Measurements from ENCODE around the gene CDK15. TPM values are rescaled to one million over a fixed set of nuclear protein-coding genes. Genes with fewer than 3 reads are reported as not detected.

The CDK15 gene
- total RNA-seq, 1 experiment from 2014 or later, result not detected

DNA sequence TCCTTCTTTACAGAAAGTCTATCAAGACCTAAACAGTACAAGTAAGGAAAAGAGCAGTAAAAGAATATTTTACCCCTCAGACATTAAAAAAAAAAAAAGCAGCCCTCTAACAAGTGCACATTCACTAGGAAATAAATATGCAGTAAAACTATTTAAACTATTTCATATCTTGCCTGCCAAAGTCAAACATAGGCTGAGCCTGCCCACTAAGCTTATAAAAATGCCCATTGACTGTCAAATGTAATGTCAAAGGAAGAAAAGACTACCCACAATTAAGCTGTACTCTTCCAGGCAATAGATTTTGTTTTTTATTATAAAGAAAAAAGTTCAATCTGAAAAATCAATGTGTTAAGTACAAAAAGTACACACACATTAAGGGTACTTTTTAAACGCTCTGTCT, 37.4 kb upstream of the CDK15 start:
- Histone ChIP-seq H4K20me1 (ENCODE audit: insufficient read depth) (no peaks in the 10 kb centered on the region; the same call in 1 of the 2 replicates), H3K4me2 (no peak overlapping the region), H3F3A (ENCODE audit: insufficient read depth, low read depth) (0 out of 2 replicates have a peak, but pooled peaks cover 3% of the 10 kb centered on the region), H3K9me3 (ENCODE audit: insufficient read depth, low read depth) (no peaks in the 10 kb centered on the region), H3K4me3 (no peak overlapping the region), H3K27ac (no peak overlapping the region), H2AFZ (no peak overlapping the region), H3K4me1 (replicated peaks; ENCODE audit: insufficient read depth) (no peaks in the 10 kb centered on the region), H3K79me2 (ENCODE audit: low read depth) (peaks cover 12% of the 10 kb centered on the region), H3K9me2 (ENCODE audit: insufficient read depth) (no peaks in the 10 kb centered on the region), H3K36me3 (ENCODE audit: low read depth) (no peaks in the 10 kb centered on the region), H3K27me3 (ENCODE audit: insufficient read depth, low read depth) (no peaks in the 10 kb centered on the region)
- BruUV-seq (replicated peaks), result no TSS peak
- TF ChIP-seq CTCF (conservative IDR thresholded peaks at IDR 0.05) (no peak), EZH2 (IDR thresholded peaks at IDR 0.05; ENCODE audit: low read depth) (no peak)
- no peak for DNase-seq
- ChIA-PET CTCF (interaction anchor here (0.6 kb wide), 1 partner anchor 511 kb away, joined by 3 read pairs; no protein-coding TSS in a partner anchor), POLR2A (ENCODE audit: unreplicated experiment) (interaction anchor here (0.5 kb wide), 1 partner anchor 307 kb away, joined by 4 read pairs; no protein-coding TSS in a partner anchor)
- intact Hi-C loops (cut with micrococcal nuclease; ENCODE audit: unreplicated experiment), result no loop called here

GRCh38 chr2:201769666-201770373, 36.5 kb upstream of the CDK15 start:
- H3K36me3 ChIP-seq (ENCODE audit: low read depth), result no peaks in the 10 kb centered on the region
- H3K27ac ChIP-seq, result no peak overlapping the region
- ChIA-PET CTCF (no interaction called here), POLR2A (ENCODE audit: unreplicated experiment) (no interaction called here)
- H3K9me3 ChIP-seq (ENCODE audit: insufficient read depth, low read depth), result no peaks in the 10 kb centered on the region
- no peak for DNase-seq
- no peak overlapping the region for H2AFZ ChIP-seq
- TF ChIP-seq EZH2 (IDR thresholded peaks at IDR 0.05; ENCODE audit: low read depth) (no peak), CTCF (conservative IDR thresholded peaks at IDR 0.05) (no peak)
- BruUV-seq (replicated peaks), result no TSS peak
- H3K9me2 ChIP-seq (ENCODE audit: insufficient read depth), result no peaks in the 10 kb centered on the region
- intact Hi-C loops (cut with micrococcal nuclease; ENCODE audit: unreplicated experiment), result no loop called here
- H3K4me1 ChIP-seq (replicated peaks; ENCODE audit: insufficient read depth), result peaks cover 5% of the 10 kb centered on the region
- H3K4me3 ChIP-seq, result no peak overlapping the region
- H3F3A ChIP-seq (ENCODE audit: insufficient read depth, low read depth), result 0 out of 2 replicates have a peak, but pooled peaks cover 3% of the 10 kb centered on the region
- H3K27me3 ChIP-seq (ENCODE audit: insufficient read depth, low read depth), result no peaks in the 10 kb centered on the region
- H4K20me1 ChIP-seq (ENCODE audit: insufficient read depth), result no peaks in the 10 kb centered on the region; the same call in 1 of the 2 replicates
- H3K4me2 ChIP-seq, result no peak overlapping the region
- H3K79me2 ChIP-seq (ENCODE audit: low read depth), result peaks cover 21% of the 10 kb centered on the region

GRCh38 chr2:201773990-201774389, 32.3 kb upstream of the CDK15 start:
- Histone ChIP-seq H2AFZ (no peak overlapping the region), H3K27me3 (ENCODE audit: insufficient read depth, low read depth) (no peaks in the 10 kb centered on the region), H3K9me3 (ENCODE audit: insufficient read depth, low read depth) (no peaks in the 10 kb centered on the region), H3K4me3 (no peak overlapping the region), H3K27ac (no peak overlapping the region), H3K4me1 (replicated peaks; ENCODE audit: insufficient read depth) (peaks cover 31% of the 10 kb centered on the region), H3K36me3 (ENCODE audit: low read depth) (no peaks in the 10 kb centered on the region), H4K20me1 (ENCODE audit: insufficient read depth) (no peaks in the 10 kb centered on the region), H3K4me2 (no peak overlapping the region), H3K9me2 (ENCODE audit: insufficient read depth) (no peaks in the 10 kb centered on the region), H3K79me2 (ENCODE audit: low read depth) (peaks cover 60% of the 10 kb centered on the region), H3F3A (ENCODE audit: insufficient read depth, low read depth) (0 out of 2 replicates have a peak, but pooled peaks cover 3% of the 10 kb centered on the region)
- no peak for DNase-seq
- intact Hi-C loops (cut with micrococcal nuclease; ENCODE audit: unreplicated experiment), result no loop called here
- no TSS peak for BruUV-seq (replicated peaks)
- ChIA-PET POLR2A (ENCODE audit: unreplicated experiment) (no interaction called here), CTCF (no interaction called here)
- TF ChIP-seq CTCF (conservative IDR thresholded peaks at IDR 0.05), result no peak
- no peak for TF ChIP-seq EZH2 (IDR thresholded peaks at IDR 0.05; ENCODE audit: low read depth)

Data from PC-9 (cell line).